ENCODE results near the gene NPTX1.

GRCh38 chr17:80502578-80502877 is 26.1 kb upstream of the NPTX1 start:
- TF ChIP-seq POLR2A (IDR thresholded peaks at IDR 0.05) (no peak), CTCF (IDR thresholded peaks at IDR 0.05) (no peak)
